ENCODE data around the gene NPHP4.

Gene NPHP4

GRCh38 chr1:5978452-5978851 is 13.8 kb downstream of the NPHP4 start:
- H3K27ac ChIP-seq (ENCODE audit: low read depth, low read length): no peak overlapping the region
- H4K20me1 ChIP-seq (ENCODE audit: control insufficient read depth, insufficient read depth, low read depth, low read length): no peaks in the 10 kb centered on the region
- H3K79me2 ChIP-seq (ENCODE audit: control insufficient read depth, low read length): no peaks in the 10 kb centered on the region

GRCh38 chr1:5977494-5978444 is 14.5 kb downstream of the NPHP4 start:
- Histone ChIP-seq H3F3A (ENCODE audit: control insufficient read depth, insufficient read depth) (no peaks in the 10 kb centered on the region), H4K20me1 (ENCODE audit: control insufficient read depth, insufficient read depth, low read depth, low read length) (no peaks in the 10 kb centered on the region), H3K27ac (ENCODE audit: low read depth, low read length) (no peak overlapping the region), H3K36me3 (ENCODE audit: control insufficient read depth, low read length) (no peaks in the 10 kb centered on the region), H3K4me1 (ENCODE audit: control insufficient read depth, low read length) (peaks cover 16% of the 10 kb centered on the region), H3K27me3 (ENCODE audit: control insufficient read depth, low read length) (no peaks in the 10 kb centered on the region), H3K9me2 (replicated peaks; ENCODE audit: control insufficient read depth, low read length) (no peaks in the 10 kb centered on the region), H3K79me2 (ENCODE audit: control insufficient read depth, low read length) (no peaks in the 10 kb centered on the region), H3K4me3 (ENCODE audit: low read length) (no peak overlapping the region), H3K4me2 (ENCODE audit: low read length) (no peak overlapping the region), H3K9me3 (ENCODE audit: control insufficient read depth, insufficient read depth, low read length) (no peaks in the 10 kb centered on the region)
- no peak for TF ChIP-seq EZH2phosphoT487 (IDR thresholded peaks at IDR 0.05; ENCODE audit: borderline replicate concordance, low read length)
- TF ChIP-seq, protein P1, sequence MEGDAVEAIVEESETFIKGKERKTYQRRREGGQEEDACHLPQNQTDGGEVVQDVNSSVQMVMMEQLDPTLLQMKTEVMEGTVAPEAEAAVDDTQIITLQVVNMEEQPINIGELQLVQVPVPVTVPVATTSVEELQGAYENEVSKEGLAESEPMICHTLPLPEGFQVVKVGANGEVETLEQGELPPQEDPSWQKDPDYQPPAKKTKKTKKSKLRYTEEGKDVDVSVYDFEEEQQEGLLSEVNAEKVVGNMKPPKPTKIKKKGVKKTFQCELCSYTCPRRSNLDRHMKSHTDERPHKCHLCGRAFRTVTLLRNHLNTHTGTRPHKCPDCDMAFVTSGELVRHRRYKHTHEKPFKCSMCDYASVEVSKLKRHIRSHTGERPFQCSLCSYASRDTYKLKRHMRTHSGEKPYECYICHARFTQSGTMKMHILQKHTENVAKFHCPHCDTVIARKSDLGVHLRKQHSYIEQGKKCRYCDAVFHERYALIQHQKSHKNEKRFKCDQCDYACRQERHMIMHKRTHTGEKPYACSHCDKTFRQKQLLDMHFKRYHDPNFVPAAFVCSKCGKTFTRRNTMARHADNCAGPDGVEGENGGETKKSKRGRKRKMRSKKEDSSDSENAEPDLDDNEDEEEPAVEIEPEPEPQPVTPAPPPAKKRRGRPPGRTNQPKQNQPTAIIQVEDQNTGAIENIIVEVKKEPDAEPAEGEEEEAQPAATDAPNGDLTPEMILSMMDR (IDR thresholded peaks at IDR 0.05; ENCODE audit: low read depth, low read length, poor library complexity, severe bottlenecking): no peak

More at GRCh38 chr1:5978452-5978851, 13.8 kb downstream of the NPHP4 start:
- TF ChIP-seq EZH2phosphoT487 (IDR thresholded peaks at IDR 0.05; ENCODE audit: borderline replicate concordance, low read length): no peak
- TF ChIP-seq, protein P1 (IDR thresholded peaks at IDR 0.05; ENCODE audit: low read depth, low read length, poor library complexity, severe bottlenecking): no peak
- H3K4me3 ChIP-seq (ENCODE audit: low read length): no peak overlapping the region
- H3K36me3 ChIP-seq (ENCODE audit: control insufficient read depth, low read length): no peaks in the 10 kb centered on the region
- H3K9me3 ChIP-seq (ENCODE audit: control insufficient read depth, insufficient read depth, low read length): no peaks in the 10 kb centered on the region
- H3K4me1 ChIP-seq (ENCODE audit: control insufficient read depth, low read length): peaks cover 16% of the 10 kb centered on the region
- H3K4me2 ChIP-seq (ENCODE audit: low read length): no peak overlapping the region
- no peaks in the 10 kb centered on the region for H3K9me2 ChIP-seq (replicated peaks; ENCODE audit: control insufficient read depth, low read length)
- H3F3A ChIP-seq (ENCODE audit: control insufficient read depth, insufficient read depth): no peaks in the 10 kb centered on the region
- H3K27me3 ChIP-seq (ENCODE audit: control insufficient read depth, low read length): no peaks in the 10 kb centered on the region

GRCh38 chr1:5976726-5977493 is 15.3 kb downstream of the NPHP4 start:
- H3K9me3 ChIP-seq (ENCODE audit: control insufficient read depth, insufficient read depth, low read length): no peaks in the 10 kb centered on the region
- H3K9me2 ChIP-seq (replicated peaks; ENCODE audit: control insufficient read depth, low read length): no peaks in the 10 kb centered on the region
- no peaks in the 10 kb centered on the region for H3F3A ChIP-seq (ENCODE audit: control insufficient read depth, insufficient read depth)
- TF ChIP-seq, protein P1 (IDR thresholded peaks at IDR 0.05; ENCODE audit: low read depth, low read length, poor library complexity, severe bottlenecking): no peak
- no peak for TF ChIP-seq EZH2phosphoT487 (IDR thresholded peaks at IDR 0.05; ENCODE audit: borderline replicate concordance, low read length)
- H3K27me3 ChIP-seq (ENCODE audit: control insufficient read depth, low read length): no peaks in the 10 kb centered on the region
- no peak overlapping the region for H3K4me2 ChIP-seq (ENCODE audit: low read length)
- no peaks in the 10 kb centered on the region for H4K20me1 ChIP-seq (ENCODE audit: control insufficient read depth, insufficient read depth, low read depth, low read length)
- no peaks in the 10 kb centered on the region for H3K36me3 ChIP-seq (ENCODE audit: control insufficient read depth, low read length)
- H3K4me3 ChIP-seq (ENCODE audit: low read length): no peak overlapping the region
- H3K79me2 ChIP-seq (ENCODE audit: control insufficient read depth, low read length): no peaks in the 10 kb centered on the region
- H3K27ac ChIP-seq (ENCODE audit: low read depth, low read length): no peak overlapping the region
- H3K4me1 ChIP-seq (ENCODE audit: control insufficient read depth, low read length): peaks cover 16% of the 10 kb centered on the region
